PC-3 (cell line): ENCODE data around the gene MT1M. TPM values are rescaled to one million over a fixed set of nuclear protein-coding genes. Genes with fewer than 3 reads are reported as not detected.
"Not testable (repeated sequence)": the region's sequence is repeated elsewhere in the genome, so short reads cannot be mapped to it uniquely, and the experiment has no call there.

Experiments used
- ATAC-seq: fragments of 200-7000 bp; cut with Tn5 transposase; 2 replicates; pipeline ENCODE4 v1.9.1; 2020; ENCODE audit warnings: mild to moderate bottlenecking, moderate library complexity
- Bru-seq: library from RNA; stranded (reverse); fragments of 400-500 nt; gene quantifications from one replicate; lab custom pipeline; 2021; lab: Mats Ljungman, UMichigan
- BruChase-seq, 2 experiments: library from RNA; stranded (reverse); fragments of 400-500 nt; gene quantifications; one replicate each; lab custom pipeline; 2021; lab: Mats Ljungman, UMichigan
- BruUV-seq: library from RNA; stranded (reverse); fragments of 400-500 nt; replicated peaks from 2 replicates; lab custom pipeline; 2021; lab: Mats Ljungman, UMichigan
- CTCF ChIA-PET: fragments of 300-600 bp; sonication (Branson Sonifier 250); formaldehyde crosslinking; loops from one replicate; lab custom pipeline; 2022; ENCODE audit warnings: antibody characterized with exemption; lab: Charles Lee
- POLR2A ChIA-PET: fragments of 300-600 bp; sonication (Branson Sonifier 250); formaldehyde crosslinking; loops from one replicate; lab custom pipeline; 2022; ENCODE audit warnings: antibody characterized with exemption; ENCODE audit not compliant: unreplicated experiment; lab: Charles Lee
- DNase-seq: peaks from one replicate; pipeline ENCODE4 v3.0.0-alpha.2; 2015
- H2AFZ ChIP-seq: fragments of 300-600 bp; sonication (generic); 2 replicates; pipeline ENCODE4 v1.6.0; 2016; ENCODE audit warnings: antibody characterized with exemption, low read length
- H3F3A ChIP-seq: fragments of 300-600 bp; sonication (generic); one replicate; pipeline ENCODE4 v1.6.0; 2017; ENCODE audit warnings: antibody characterized with exemption, low read length, control low read depth, mild to moderate bottlenecking; ENCODE audit not compliant: unreplicated experiment
- H3K27ac ChIP-seq: fragments of 300-600 bp; sonication (generic); 2 replicates; pipeline ENCODE4 v1.5.1; 2016; ENCODE audit warnings: mild to moderate bottlenecking, low read length
- H3K27me3 ChIP-seq: fragments of 300-600 bp; sonication (generic); 2 replicates; pipeline ENCODE4 v1.6.1; 2016; ENCODE audit warnings: low read length, mixed read lengths
- H3K36me3 ChIP-seq: fragments of 300-600 bp; sonication (generic); 2 replicates; pipeline ENCODE4 v1.6.1; 2016; ENCODE audit warnings: low read depth, mixed run types, low read length, mixed read lengths
- H3K4me1 ChIP-seq: fragments of 300-600 bp; sonication (generic); 2 replicates; pipeline ENCODE4 v1.5.1; 2016; ENCODE audit warnings: low read length; ENCODE audit not compliant: insufficient read depth
- H3K4me2 ChIP-seq: fragments of 300-600 bp; sonication (generic); 2 replicates; pipeline ENCODE4 v1.6.0; 2016; ENCODE audit warnings: low read length
- H3K4me3 ChIP-seq: fragments of 300-600 bp; sonication (generic); 2 replicates; pipeline ENCODE4 v1.5.1; 2016; ENCODE audit warnings: mild to moderate bottlenecking, low read length, mixed read lengths
- H3K79me2 ChIP-seq: fragments of 300-600 bp; sonication (generic); 2 replicates; pipeline ENCODE4 v1.6.1; 2017; ENCODE audit warnings: low read length, mixed read lengths
- H3K9ac ChIP-seq: fragments of 300-600 bp; sonication (generic); 2 replicates; pipeline ENCODE4 v1.6.0; 2016; ENCODE audit warnings: mild to moderate bottlenecking, low read length
- H3K9me2 ChIP-seq: fragments of 300-600 bp; sonication (generic); replicated peaks from 2 replicates; pipeline ENCODE4 v1.6.1; 2016; ENCODE audit warnings: mixed run types, low read length, mixed read lengths
- H3K9me3 ChIP-seq: fragments of 300-600 bp; sonication (generic); 2 replicates; pipeline ENCODE4 v1.6.1; 2016; ENCODE audit warnings: low read length, mixed read lengths
- H4K20me1 ChIP-seq: fragments of 300-600 bp; sonication (generic); 2 replicates; pipeline ENCODE4 v1.6.1; 2016; ENCODE audit warnings: low read length, mixed read lengths
- EZH2 ChIP-seq: fragments of 300-600 bp; sonication (generic); IDR thresholded peaks from one replicate; pipeline ENCODE4 v1.6.1; 2017; ENCODE audit warnings: antibody characterized with exemption, mild to moderate bottlenecking, low read length; ENCODE audit not compliant: unreplicated experiment
- EZH2phosphoT487 ChIP-seq: fragments of 300-600 bp; sonication (generic); IDR thresholded peaks from 2 replicates; pipeline ENCODE4 v1.6.1; 2018; ENCODE audit warnings: mild to moderate bottlenecking, antibody characterized with exemption, low read length, borderline replicate concordance
- intact Hi-C: fragments of 100-400 bp; cut with micrococcal nuclease; formaldehyde crosslinking; loops from 2 replicates; pipeline ENCODE4 v1.9.0; 2023
- long read RNA-seq: library from polyadenylated mRNA; unstranded; transcript quantifications from one replicate; pipeline ENCODE4 v2.0.0, GENCODE V29; 2021; ENCODE audit not compliant: unreplicated experiment
- total RNA-seq: library from RNA; depleted of rRNA; stranded (reverse); fragments of >200 nt; gene quantifications from 2 replicates; pipeline ENCODE4 v1.2.3, GENCODE V29; 2014; rRNA removed
- TF ChIP-seq, protein P1 (sequence below): fragments of 300-600 bp; sonication (generic); conservative IDR thresholded peaks from 2 replicates; pipeline ENCODE4 v1.5.1; 2017; ENCODE audit warnings: antibody characterized with exemption, low read depth, mild to moderate bottlenecking, low read length

Gene MT1M
- total RNA-seq (1.3 and 1.5 TPM in 2 replicates), Bru-seq, nascent RNA (percentile 32 among the genes with signal in this experiment), BruChase-seq, experiment 1, labeled RNA remaining after a 6-hour chase (percentile 49 among the genes with signal in this experiment), BruChase-seq, experiment 2, labeled RNA remaining after a 2-hour chase (percentile 38 among the genes with signal in this experiment)
- long read RNA-seq, partial matches to known transcripts, result 0 of 2 reads
- long read RNA-seq, other reads (novel, unspliced or antisense), result 1 of 2 reads

DNA sequence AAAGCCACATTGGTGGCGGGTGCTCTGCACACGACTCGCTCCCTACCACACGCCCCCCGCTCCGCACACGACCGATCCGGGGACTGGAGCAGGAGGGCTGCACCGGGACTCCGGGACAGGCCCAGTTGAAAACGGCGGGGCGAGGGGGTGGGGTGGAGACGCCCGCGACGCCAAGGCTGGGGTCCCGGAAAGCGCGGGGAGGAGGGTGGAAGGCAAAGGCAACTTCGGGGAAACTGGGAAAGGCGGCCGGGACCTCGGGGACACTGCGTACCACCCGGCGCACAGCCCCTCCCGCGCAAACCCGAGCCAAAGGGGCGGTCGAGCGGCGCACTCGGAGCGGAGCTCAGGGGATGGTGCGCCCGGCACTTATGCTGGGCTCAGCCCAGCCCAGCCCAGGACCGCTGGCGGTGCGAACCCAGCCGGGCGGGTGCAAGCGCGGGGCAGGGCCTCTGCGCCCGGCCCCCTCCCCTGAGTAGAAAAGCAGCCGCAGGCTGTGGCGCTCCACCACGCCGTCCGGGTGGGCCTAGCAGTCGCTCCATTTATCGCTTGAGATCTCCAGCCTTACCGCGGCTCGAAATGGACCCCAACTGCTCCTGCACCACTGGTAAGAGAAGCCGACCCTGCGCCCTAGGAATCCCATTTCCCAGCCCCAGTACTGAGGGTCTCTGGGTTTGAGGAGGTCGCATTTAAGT is at the start of gene MT1M:
Gene MT1M (plus strand): TSS at position 504 of the 692 bp plus-strand sequence. CDS start 73 bp downstream, at position 577.
- ATAC-seq (peak; percentile 79), DNase-seq (peak; percentile 22)
- intact Hi-C loops, result no loop called here
- Histone ChIP-seq H3K27me3 (no peaks in the 10 kb centered on the region), H3K27ac (no peak within 1 kb of the TSS), H3K36me3 (no peaks in the 10 kb centered on the region), H3K79me2 (no peaks in the 10 kb centered on the region), H3K9ac (peak within 1 kb of the TSS; percentile 27; the same call in 1 of the 2 replicates), H3K9me3 (no peaks in the 10 kb centered on the region), H3K4me2 (peak within 1 kb of the TSS; percentile 80), H3K4me3 (peak within 1 kb of the TSS; percentile 67), H4K20me1 (no peaks in the 10 kb centered on the region), H3K4me1 (no peaks in the 10 kb centered on the region; the same call in 1 of the 2 replicates), H3F3A (no peaks in the 10 kb centered on the region), H2AFZ (peak within 1 kb of the TSS; percentile 91), H3K9me2 (no peaks in the 10 kb centered on the region)
- TF ChIP-seq EZH2phosphoT487 (no peak), EZH2 (no peak)
- TF ChIP-seq, protein P1, sequence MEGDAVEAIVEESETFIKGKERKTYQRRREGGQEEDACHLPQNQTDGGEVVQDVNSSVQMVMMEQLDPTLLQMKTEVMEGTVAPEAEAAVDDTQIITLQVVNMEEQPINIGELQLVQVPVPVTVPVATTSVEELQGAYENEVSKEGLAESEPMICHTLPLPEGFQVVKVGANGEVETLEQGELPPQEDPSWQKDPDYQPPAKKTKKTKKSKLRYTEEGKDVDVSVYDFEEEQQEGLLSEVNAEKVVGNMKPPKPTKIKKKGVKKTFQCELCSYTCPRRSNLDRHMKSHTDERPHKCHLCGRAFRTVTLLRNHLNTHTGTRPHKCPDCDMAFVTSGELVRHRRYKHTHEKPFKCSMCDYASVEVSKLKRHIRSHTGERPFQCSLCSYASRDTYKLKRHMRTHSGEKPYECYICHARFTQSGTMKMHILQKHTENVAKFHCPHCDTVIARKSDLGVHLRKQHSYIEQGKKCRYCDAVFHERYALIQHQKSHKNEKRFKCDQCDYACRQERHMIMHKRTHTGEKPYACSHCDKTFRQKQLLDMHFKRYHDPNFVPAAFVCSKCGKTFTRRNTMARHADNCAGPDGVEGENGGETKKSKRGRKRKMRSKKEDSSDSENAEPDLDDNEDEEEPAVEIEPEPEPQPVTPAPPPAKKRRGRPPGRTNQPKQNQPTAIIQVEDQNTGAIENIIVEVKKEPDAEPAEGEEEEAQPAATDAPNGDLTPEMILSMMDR, result no peak
- CTCF ChIA-PET, result no interaction called here
- POLR2A ChIA-PET, result no interaction called here
- no TSS peak for BruUV-seq

DNA sequence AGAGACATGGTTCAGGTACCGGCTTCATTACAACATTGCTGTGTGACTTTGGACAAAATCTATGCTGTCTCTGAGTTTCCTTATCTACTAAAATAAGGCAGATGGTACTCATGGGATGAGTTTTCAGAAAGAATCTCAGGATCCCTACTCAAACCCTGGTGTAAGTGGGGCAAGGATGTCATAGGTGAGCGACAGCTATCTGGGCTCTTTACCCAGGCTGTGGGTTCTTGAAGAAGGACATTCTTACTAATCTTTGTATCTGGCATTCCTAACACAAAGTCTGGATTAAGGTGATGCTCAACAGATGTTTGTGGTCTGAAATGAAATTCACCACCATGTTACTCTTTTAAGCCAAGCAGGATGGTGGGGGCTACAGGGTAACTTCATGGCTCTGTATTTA is 49.5 kb upstream of the MT1M start:
- CTCF ChIA-PET, intact Hi-C loops: not testable (repeated sequence)

DNA sequence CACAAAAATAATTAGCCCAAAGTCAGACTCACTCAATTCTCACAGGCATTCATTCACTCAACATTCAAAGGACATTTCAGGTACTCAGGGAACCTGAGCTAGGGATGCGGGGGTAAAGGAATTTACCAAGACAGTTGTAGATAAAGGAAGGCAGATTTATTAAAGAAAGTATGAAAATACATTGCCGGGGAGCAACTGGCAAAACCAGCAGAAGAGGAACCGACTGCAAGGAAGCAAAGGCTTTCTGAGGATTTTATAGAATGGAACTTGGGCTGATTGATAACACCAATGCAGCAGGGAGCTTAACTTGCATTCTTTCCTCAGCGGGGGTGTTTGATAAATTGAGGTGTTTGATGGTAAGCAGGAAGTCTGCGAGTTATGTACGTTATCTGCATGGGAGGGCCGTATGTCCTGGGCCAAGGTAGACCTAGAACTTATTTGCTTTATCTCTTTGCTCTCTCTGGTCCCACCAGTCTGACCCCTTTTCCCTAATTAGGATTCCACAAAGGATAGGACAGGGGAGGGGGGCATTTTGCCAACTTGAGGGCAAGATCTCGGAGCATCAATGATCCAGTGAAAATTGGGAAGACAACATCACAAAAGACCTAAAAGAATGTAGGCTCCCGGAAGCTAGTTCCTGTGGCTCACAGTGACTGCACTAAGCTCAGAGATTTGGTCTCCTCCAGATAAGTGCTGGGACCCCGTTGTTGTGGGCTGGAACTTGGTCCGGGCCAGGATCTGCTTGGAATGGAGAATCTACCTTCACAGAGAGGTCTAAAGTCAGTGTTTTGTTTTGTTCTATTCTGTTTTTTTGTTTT is 48.9 kb upstream of the MT1M start:
- no peak for DNase-seq

More for the DNA sequence above, 49.5 kb upstream of the MT1M start:
- H3K4me2 ChIP-seq, DNase-seq, H3K9me3 ChIP-seq, H2AFZ ChIP-seq, POLR2A ChIA-PET, BruUV-seq, H3K4me1 ChIP-seq, H4K20me1 ChIP-seq, H3K27me3 ChIP-seq, H3K9me2 ChIP-seq, H3K9ac ChIP-seq, H3F3A ChIP-seq, H3K36me3 ChIP-seq, H3K27ac ChIP-seq, H3K4me3 ChIP-seq, H3K79me2 ChIP-seq, ATAC-seq: not testable (repeated sequence)

More for the DNA sequence above, 48.9 kb upstream of the MT1M start:
- Histone ChIP-seq H3K79me2 (no peaks in the 10 kb centered on the region), H3K9ac (no peak overlapping the region), H3K27ac (no peak overlapping the region), H3K36me3 (no peaks in the 10 kb centered on the region), H3K4me2 (no peak overlapping the region), H3K9me3 (no peaks in the 10 kb centered on the region), H3K4me1 (no peaks in the 10 kb centered on the region), H3K9me2 (no peaks in the 10 kb centered on the region), H2AFZ (no peak overlapping the region), H3K27me3 (no peaks in the 10 kb centered on the region), H3F3A (no peaks in the 10 kb centered on the region), H3K4me3 (no peak overlapping the region), H4K20me1 (no peaks in the 10 kb centered on the region)
- ChIA-PET POLR2A (no interaction called here), CTCF (no interaction called here)
- no peak for ATAC-seq
- no TSS peak for BruUV-seq
- intact Hi-C loops, result no loop called here
- TF ChIP-seq, protein P1, result no peak
- TF ChIP-seq EZH2phosphoT487 (no peak), EZH2 (no peak)
